Measurements from ENCODE around the gene SPEN. TPM values are rescaled to one million over a fixed set of nuclear protein-coding genes. Genes with fewer than 3 reads are reported as not detected.

SPEN gene
- total and polyA plus RNA-seq, 9 of the 15 experiments (the other 6 are each of a cell fraction or from before 2014, with no cell fraction given): 5.7 to 87.5 (median 27.2) TPM

DNA sequence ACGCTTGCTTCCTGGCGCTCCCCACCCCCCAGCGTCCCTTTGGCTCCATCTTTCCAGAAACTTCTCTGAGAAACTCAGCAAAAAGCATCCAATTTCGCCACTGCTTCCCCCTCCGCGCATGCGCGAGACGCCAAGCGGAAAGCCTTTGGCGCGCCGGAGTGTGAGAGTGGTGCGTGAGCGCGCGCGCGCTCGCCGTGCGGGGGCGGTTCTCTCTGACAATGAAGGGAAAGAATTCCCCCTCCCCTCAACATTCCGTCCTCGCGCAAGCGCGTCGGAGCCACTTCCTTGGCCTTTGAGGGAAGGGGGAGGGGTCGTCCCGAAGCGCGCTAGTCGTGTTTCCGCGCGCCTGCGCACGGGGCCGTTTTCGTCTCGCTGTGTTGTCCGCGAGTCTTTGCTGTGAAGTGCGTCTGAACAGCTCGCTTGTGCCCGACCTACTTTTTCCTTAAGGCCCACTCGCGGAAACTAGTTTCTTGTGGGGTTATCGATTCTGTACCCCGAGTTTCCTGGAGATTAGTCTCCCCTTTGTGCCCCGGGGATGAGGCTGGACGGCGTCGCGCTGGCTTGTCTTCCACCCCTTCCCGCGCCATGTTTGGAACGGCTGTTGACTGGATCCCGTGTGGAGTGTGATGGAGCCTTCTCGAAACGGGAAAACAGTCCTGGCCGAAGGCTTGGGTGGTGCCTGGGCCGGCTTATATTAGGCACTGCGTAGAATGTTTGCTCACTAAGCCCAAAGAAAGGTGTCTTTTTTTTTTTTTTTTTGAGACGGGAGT lies 11.6 kb upstream of the SPEN start (continued):
- TF ChIP-seq, protein P1, sequence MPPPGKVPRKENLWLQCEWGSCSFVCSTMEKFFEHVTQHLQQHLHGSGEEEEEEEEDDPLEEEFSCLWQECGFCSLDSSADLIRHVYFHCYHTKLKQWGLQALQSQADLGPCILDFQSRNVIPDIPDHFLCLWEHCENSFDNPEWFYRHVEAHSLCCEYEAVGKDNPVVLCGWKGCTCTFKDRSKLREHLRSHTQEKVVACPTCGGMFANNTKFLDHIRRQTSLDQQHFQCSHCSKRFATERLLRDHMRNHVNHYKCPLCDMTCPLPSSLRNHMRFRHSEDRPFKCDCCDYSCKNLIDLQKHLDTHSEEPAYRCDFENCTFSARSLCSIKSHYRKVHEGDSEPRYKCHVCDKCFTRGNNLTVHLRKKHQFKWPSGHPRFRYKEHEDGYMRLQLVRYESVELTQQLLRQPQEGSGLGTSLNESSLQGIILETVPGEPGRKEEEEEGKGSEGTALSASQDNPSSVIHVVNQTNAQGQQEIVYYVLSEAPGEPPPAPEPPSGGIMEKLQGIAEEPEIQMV (tag; conservative IDR thresholded peaks at IDR 0.05; ENCODE audit: low read depth): no peak
- TF ChIP-seq ZNF263 (CRISPR knock-in tag; IDR thresholded peaks at IDR 0.05; ENCODE audit: borderline replicate concordance) (peak; percentile 4; the same call in 1 of the 2 replicates), MED1 (CRISPR knock-in tag; IDR thresholded peaks at IDR 0.05; ENCODE audit: borderline replicate concordance) (no peak), RBBP5 (IDR thresholded peaks at IDR 0.05; ENCODE audit: borderline replicate concordance, insufficient read depth, low read length, poor library complexity, severe bottlenecking) (no peak), TAL1 (IDR thresholded peaks at IDR 0.05) (no peak; the same call in 1 of the 2 replicates), SMARCB1 (IDR thresholded peaks at IDR 0.05; ENCODE audit: insufficient read length, low read depth) (no peak), SAFB2 (IDR thresholded peaks at IDR 0.05; ENCODE audit: borderline replicate concordance, low read depth, low read length, severe bottlenecking) (no peak), HDAC2 (IDR thresholded peaks at IDR 0.05) (peak; percentile 50; the same call in 1 of the 2 replicates), PRPF4 (IDR thresholded peaks at IDR 0.05; ENCODE audit: insufficient read depth, low read depth, low read length, poor library complexity, severe bottlenecking) (no peak), ZFX (CRISPR knock-in tag; IDR thresholded peaks at IDR 0.05) (peak; percentile 50), BRD4 (IDR thresholded peaks at IDR 0.05) (0 out of 2 replicates have a peak, but pooled peaks have one; percentile 24)
- TF ChIP-seq, protein P2, sequence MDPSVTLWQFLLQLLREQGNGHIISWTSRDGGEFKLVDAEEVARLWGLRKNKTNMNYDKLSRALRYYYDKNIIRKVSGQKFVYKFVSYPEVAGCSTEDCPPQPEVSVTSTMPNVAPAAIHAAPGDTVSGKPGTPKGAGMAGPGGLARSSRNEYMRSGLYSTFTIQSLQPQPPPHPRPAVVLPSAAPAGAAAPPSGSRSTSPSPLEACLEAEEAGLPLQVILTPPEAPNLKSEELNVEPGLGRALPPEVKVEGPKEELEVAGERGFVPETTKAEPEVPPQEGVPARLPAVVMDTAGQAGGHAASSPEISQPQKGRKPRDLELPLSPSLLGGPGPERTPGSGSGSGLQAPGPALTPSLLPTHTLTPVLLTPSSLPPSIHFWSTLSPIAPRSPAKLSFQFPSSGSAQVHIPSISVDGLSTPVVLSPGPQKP (CRISPR knock-in tag; IDR thresholded peaks at IDR 0.05): no peak
- TF ChIP-seq, protein P3, sequence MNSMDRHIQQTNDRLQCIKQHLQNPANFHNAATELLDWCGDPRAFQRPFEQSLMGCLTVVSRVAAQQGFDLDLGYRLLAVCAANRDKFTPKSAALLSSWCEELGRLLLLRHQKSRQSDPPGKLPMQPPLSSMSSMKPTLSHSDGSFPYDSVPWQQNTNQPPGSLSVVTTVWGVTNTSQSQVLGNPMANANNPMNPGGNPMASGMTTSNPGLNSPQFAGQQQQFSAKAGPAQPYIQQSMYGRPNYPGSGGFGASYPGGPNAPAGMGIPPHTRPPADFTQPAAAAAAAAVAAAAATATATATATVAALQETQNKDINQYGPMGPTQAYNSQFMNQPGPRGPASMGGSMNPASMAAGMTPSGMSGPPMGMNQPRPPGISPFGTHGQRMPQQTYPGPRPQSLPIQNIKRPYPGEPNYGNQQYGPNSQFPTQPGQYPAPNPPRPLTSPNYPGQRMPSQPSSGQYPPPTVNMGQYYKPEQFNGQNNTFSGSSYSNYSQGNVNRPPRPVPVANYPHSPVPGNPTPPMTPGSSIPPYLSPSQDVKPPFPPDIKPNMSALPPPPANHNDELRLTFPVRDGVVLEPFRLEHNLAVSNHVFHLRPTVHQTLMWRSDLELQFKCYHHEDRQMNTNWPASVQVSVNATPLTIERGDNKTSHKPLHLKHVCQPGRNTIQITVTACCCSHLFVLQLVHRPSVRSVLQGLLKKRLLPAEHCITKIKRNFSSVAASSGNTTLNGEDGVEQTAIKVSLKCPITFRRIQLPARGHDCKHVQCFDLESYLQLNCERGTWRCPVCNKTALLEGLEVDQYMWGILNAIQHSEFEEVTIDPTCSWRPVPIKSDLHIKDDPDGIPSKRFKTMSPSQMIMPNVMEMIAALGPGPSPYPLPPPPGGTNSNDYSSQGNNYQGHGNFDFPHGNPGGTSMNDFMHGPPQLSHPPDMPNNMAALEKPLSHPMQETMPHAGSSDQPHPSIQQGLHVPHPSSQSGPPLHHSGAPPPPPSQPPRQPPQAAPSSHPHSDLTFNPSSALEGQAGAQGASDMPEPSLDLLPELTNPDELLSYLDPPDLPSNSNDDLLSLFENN (IDR thresholded peaks at IDR 0.05; ENCODE audit: low read depth in 2 of 2, low read length in 2 of 2): peak in 1 of 2 experiments; percentile 42; a peak in 1 of 4 replicates
- TF ChIP-seq, protein P4, sequence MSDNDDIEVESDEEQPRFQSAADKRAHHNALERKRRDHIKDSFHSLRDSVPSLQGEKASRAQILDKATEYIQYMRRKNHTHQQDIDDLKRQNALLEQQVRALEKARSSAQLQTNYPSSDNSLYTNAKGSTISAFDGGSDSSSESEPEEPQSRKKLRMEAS (CRISPR knock-in tag; IDR thresholded peaks at IDR 0.05): peak; percentile 36

All from K562 (cell line).